GM13977 (cell line): Measurements from ENCODE around the gene DPM2.
A peak's percentile ranks its signal among the peaks of the same experiment; 100 is the strongest.

Experiments used
- DNase-seq: peaks from one replicate; pipeline ENCODE4 v3.0.0; 2012; ENCODE audit warnings: low spot score
- CTCF ChIP-seq: IDR thresholded peaks from 2 replicates; pipeline ENCODE4 v1.5.1; 2012; ENCODE audit warnings: mild to moderate bottlenecking, control low read depth; ENCODE audit not compliant: insufficient read depth; ENCODE audit errors: extremely low read depth, missing control alignments
- in situ Hi-C: fragments of 300-500 bp; cut with MboI; formaldehyde crosslinking; loops from one replicate; pipeline ENCODE4 v1.12.0; 2022; ENCODE audit warnings: low sequenced_read_pairs, low pct_unique_long_range_greater_than_20kb, mixed read lengths, inconsistent platforms; ENCODE audit not compliant: unreplicated experiment

The DPM2 gene

GRCh38 chr9:127921557-127922120, 16.0 kb downstream of the DPM2 start:
- in situ Hi-C loops = loop anchor here (25.0 kb wide), 1 partner anchor 334 kb away; no protein-coding TSS in a partner anchor
- peak; percentile 89 for DNase-seq
- TF ChIP-seq CTCF = peak; percentile 97

- no peak for DNase-seq
- no peak for TF ChIP-seq CTCF
- in situ Hi-C loops = loop anchor here (25.0 kb wide), 1 partner anchor 333 kb away; no protein-coding TSS in a partner anchor
These were observed 16.9 kb downstream of the DPM2 start for GRCh38 chr9:127920794-127921193.

DNA sequence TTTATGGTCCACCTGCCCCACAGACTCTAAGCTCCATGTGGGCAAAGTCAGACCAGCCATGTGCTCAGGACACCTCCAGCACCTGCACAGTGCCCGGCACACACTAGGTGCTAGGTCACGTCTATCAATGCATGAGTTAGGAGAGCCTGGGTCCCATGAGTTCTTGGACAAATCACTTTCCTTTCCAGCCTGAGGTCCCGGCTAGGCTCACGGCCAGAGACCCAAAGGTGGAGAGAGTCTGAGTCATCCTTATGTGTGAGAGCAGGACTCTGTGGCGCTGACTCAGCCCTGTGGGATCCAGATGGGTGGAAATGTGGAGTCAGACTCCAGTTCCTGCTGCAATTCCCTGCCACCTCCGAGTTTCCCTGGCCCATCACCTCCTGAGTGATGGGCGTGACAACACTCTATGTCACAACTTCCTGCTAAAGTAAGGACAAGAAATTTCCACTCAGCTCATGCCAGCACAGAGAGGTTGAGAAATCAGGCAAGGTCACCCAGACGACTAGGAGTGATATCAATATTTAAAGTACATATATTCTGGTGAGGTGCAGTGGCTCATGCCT, 18.3 kb downstream of the DPM2 start:
- no peak for TF ChIP-seq CTCF
- no peak for DNase-seq
- in situ Hi-C loops = loop anchor here (10.0 to 25.0 kb wide), 2 partner anchors 135 to 332 kb away; partner anchors contain the start of gene CDK9

- in situ Hi-C loops = loop anchor here (10.0 to 25.0 kb wide), 2 partner anchors 134 to 331 kb away; partner anchors contain the start of gene CDK9
- TF ChIP-seq CTCF = peak; percentile 47
- DNase-seq = no peak
These were observed 19.2 kb downstream of the DPM2 start for GRCh38 chr9:127918183-127919107.

- no peak for TF ChIP-seq CTCF
- in situ Hi-C loops = loop anchor here (10.0 to 25.0 kb wide), 2 partner anchors 133 to 330 kb away; partner anchors contain the start of gene CDK9
- no peak for DNase-seq
These were observed 20.1 kb downstream of the DPM2 start for GRCh38 chr9:127917603-127918002.
